Neural crest cell (in vitro differentiated cells): ENCODE data around the gene EHBP1. TPM values are rescaled to one million over a fixed set of nuclear protein-coding genes. Genes with fewer than 3 reads are reported as not detected.

ENCODE experiments used
- DNase-seq: peaks from one replicate; pipeline ENCODE4 v3.0.0; 2021; ENCODE audit warnings: low read depth, mixed read lengths, low spot score
- H3K27ac Mint-ChIP-seq: one replicate; pipeline ENCODE4 v1.8.0; 2021; ENCODE audit warnings: mild to moderate bottlenecking, mixed read lengths; ENCODE audit not compliant: unreplicated experiment
- H3K27me3 Mint-ChIP-seq: 2 replicates; pipeline ENCODE4 v1.8.0; 2021; ENCODE audit warnings: low read depth, mild to moderate bottlenecking, mixed read lengths
- H3K36me3 Mint-ChIP-seq: 2 replicates; pipeline ENCODE4 v1.8.0; 2021; ENCODE audit warnings: low read depth, mild to moderate bottlenecking, mixed read lengths
- H3K4me1 Mint-ChIP-seq: 2 replicates; pipeline ENCODE4 v1.8.0; 2021; ENCODE audit warnings: mixed read lengths
- H3K4me3 Mint-ChIP-seq: one replicate; pipeline ENCODE4 v1.8.0; 2021; ENCODE audit warnings: mild to moderate bottlenecking, mixed read lengths
- H3K9me3 Mint-ChIP-seq: 2 replicates; pipeline ENCODE4 v1.8.0; 2021; ENCODE audit warnings: mixed read lengths
- total RNA-seq: library from RNA; stranded (reverse); gene quantifications from 2 replicates; pipeline ENCODE4 v1.2.1, GENCODE V29; 2021
- TF ChIP-seq, protein P1 (sequence below): fragments of 200-600 bp; sonication (generic); conservative IDR thresholded peaks from 2 replicates; pipeline ENCODE4 v1.5.0; 2021; ENCODE audit warnings: antibody characterized with exemption, mild to moderate bottlenecking

EHBP1 gene
- total RNA-seq, 1 donor from 2014 or later = 42.3 TPM

DNA sequence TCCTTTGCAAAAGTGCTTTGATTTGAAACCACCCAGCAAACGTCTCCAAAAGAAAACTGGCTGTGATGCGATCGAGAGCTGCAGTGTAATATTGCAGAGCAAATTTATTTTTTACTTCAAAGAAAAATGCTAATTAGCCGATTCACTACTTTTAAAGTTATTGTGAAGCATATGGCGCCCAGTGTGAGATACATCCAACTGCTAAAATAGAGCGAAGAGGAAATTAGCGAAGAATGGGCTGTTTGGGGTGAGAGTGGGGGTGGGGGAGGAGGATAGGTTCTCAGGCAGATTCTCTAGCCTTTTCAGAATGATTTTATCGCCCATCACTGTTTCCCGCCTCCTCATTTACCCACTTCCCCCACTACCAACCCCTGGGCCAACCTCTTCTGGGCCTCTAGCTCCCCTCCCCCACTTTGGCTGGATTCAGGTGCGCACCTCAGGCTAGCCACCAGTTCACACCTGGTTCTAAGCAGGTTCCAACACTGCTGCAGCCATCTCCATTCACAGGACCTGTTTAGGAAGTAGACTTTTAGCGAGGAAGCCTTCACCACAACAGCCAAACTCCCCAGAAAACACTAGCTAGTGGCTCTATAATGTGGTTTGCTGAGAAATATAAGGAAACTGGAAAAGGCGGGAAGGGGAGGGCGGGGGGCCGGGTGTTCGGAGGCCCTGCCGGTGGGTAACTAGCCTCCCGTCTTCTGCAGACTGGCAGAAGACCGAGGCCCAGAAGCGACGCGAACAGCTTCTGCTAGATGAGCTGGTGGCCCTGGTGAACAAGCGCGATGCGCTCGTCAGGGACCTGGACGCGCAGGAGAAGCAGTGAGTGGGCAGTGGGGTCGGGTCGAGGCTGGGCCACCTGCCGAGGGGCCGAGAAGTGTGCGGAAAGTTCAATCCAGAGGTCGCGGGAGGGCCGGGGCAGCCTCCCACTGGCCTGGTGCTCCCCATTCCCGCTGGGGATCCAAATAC, 339.1 kb downstream of the EHBP1 start:
- no peak for DNase-seq
- Mint-ChIP-seq H3K9me3 (no peaks in the 10 kb centered on the region), H3K27me3 (peaks cover 83% of the 10 kb centered on the region), H3K4me1 (peaks cover 48% of the 10 kb centered on the region), H3K27ac (peak overlapping the region; percentile 27), H3K4me3 (peak overlapping the region; percentile 87), H3K36me3 (peaks cover 13% of the 10 kb centered on the region)
- TF ChIP-seq, protein P1, sequence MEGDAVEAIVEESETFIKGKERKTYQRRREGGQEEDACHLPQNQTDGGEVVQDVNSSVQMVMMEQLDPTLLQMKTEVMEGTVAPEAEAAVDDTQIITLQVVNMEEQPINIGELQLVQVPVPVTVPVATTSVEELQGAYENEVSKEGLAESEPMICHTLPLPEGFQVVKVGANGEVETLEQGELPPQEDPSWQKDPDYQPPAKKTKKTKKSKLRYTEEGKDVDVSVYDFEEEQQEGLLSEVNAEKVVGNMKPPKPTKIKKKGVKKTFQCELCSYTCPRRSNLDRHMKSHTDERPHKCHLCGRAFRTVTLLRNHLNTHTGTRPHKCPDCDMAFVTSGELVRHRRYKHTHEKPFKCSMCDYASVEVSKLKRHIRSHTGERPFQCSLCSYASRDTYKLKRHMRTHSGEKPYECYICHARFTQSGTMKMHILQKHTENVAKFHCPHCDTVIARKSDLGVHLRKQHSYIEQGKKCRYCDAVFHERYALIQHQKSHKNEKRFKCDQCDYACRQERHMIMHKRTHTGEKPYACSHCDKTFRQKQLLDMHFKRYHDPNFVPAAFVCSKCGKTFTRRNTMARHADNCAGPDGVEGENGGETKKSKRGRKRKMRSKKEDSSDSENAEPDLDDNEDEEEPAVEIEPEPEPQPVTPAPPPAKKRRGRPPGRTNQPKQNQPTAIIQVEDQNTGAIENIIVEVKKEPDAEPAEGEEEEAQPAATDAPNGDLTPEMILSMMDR = no peak

DNA sequence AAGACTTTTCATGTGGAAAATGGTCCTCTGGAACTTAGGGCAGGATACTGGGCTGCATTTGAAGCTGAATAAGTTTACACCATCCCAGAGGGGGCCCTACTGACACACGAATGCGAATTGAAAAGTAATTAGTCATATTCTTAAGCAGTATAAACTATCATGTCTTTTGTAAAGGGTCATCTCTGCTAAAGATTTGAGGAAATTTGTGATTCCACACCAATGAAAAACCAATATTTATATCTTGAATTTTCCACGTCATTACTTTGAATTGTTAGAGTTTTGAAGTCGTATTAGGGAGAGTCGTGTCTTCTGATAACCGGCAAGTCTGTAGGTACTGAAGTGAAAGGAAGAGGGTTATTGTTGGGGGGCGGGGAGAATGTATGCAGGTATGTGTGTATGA, 341.0 kb downstream of the EHBP1 start:
- H3K4me3 Mint-ChIP-seq = peak overlapping the region; percentile 58
- TF ChIP-seq, protein P1 = no peak
- no peak for DNase-seq
- H3K36me3 Mint-ChIP-seq = peaks cover 13% of the 10 kb centered on the region
- H3K9me3 Mint-ChIP-seq = no peaks in the 10 kb centered on the region
- peaks cover 83% of the 10 kb centered on the region for H3K27me3 Mint-ChIP-seq
- peaks cover 57% of the 10 kb centered on the region for H3K4me1 Mint-ChIP-seq
- H3K27ac Mint-ChIP-seq = no peak overlapping the region

DNA sequence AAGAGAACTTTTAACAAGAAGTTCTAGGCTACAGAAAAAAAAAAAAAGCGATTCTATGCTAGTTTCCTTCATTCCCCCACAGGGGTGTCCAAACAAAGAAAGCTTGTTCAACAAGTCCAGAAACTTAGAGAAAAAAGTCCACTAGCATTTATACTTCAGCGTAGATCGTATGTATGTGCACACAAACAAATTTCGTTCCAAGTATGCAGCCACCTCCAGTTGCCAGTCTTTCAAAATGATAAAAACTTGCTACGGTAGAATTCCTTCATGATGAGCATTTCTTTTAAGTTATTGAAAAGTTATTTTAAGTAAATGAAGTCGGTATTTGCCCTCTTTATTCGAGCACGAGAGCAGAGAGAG, 341.4 kb downstream of the EHBP1 start:
- DNase-seq = no peak
- TF ChIP-seq, protein P1 = no peak
- Mint-ChIP-seq H3K4me3 (peak overlapping the region; percentile 58), H3K36me3 (peaks cover 13% of the 10 kb centered on the region), H3K27ac (peak overlapping the region; percentile 30), H3K4me1 (peaks cover 57% of the 10 kb centered on the region), H3K27me3 (peaks cover 84% of the 10 kb centered on the region), H3K9me3 (no peaks in the 10 kb centered on the region)

DNA sequence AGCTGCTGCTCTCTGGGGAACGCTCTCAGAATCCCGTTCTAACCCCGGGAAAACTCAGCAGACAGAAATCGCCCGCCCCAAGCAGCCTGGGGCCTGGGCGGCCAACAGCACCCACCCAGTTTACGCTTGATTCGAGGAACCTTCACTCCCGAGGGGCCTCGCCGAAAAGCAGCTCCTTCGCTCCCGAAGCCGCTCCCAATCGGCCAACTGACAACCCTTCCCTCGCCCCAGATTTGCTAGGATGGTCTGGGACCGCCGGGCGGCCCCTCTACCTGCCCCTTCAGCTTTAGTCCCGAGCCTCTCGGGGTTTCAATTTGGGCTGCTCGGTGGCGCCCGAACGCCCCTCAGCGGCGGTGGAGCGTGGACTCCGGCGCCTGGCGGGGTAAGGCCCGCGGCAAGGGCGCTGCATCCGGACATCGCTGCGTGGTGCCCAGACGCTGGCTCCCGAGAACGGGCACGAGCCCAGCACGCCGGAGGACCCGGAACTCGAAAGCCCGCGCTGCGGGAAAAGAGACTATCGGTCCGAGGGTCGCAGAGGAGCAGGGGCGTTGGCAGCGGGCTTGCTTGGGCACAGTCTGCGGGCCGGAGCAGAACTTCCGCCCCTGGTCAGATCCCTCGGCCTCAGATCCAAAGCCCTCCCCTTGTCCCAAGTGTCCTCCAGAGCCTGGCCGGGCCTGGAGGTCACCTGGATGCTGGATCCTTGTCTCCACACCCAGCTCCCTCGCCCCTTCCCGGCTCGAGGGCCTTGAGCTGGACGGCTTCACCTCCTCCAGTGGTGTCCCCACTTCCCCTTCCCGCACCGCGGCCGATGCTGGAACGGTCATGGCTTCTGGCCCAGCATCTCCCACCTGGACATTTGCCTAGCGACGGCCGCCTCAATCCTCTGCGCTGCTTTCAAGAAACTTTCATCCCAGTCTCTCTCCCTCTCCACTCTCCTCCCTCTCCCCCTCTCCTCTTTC, 342.1 kb downstream of the EHBP1 start:
- Mint-ChIP-seq H3K27ac (peak overlapping the region; percentile 30), H3K27me3 (peaks cover 90% of the 10 kb centered on the region), H3K4me1 (peaks cover 62% of the 10 kb centered on the region), H3K4me3 (peak overlapping the region; percentile 88), H3K36me3 (peaks cover 16% of the 10 kb centered on the region), H3K9me3 (no peaks in the 10 kb centered on the region)
- TF ChIP-seq, protein P1 = peak; percentile 37
- DNase-seq = peak; percentile 28

DNA sequence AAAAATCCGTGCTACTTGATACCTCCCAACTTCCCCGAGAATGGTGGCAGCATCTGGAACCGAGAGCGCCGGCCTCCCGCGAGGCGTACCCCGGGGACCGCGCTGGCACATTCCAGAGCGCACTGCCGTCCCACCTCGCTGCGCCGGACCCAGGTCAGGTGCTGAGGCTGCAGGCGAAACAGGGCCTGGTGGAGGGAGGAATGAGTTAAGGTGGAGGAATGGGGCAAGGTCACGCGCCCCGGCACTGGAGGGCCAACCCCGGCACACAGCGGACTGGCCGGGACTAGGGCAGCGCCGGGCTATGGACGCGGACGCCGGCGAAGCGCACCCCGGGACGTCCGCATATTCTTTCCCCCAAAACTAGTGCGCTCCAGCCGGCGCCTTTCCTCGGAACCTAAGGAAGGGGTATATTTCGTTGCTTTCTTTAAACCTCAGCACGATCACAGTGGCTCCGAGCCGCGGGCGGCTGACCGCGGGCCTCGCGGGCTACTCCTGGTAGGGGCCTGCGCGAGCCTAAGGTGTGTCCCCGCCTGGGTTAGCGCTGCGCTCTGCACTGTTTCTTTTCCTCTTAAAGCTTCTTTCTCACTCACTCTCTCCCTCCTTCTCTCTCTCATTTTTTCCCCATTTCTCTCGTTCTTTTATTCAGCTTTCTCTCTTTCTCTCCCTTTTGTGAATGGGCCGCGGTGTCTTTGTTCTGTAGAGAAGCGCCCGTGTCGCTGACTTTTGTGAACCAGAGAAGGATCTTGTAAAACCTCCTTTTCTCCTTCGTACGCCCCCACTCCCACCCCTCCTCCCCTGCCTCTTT, 343.1 kb downstream of the EHBP1 start:
- TF ChIP-seq, protein P1 = no peak
- H3K36me3 Mint-ChIP-seq = peaks cover 15% of the 10 kb centered on the region
- peaks cover 64% of the 10 kb centered on the region for H3K4me1 Mint-ChIP-seq
- H3K27ac Mint-ChIP-seq = peak overlapping the region; percentile 91
- no peaks in the 10 kb centered on the region for H3K9me3 Mint-ChIP-seq
- H3K27me3 Mint-ChIP-seq = peaks cover 96% of the 10 kb centered on the region
- DNase-seq = peak; percentile 35
- peak overlapping the region; percentile 88 for H3K4me3 Mint-ChIP-seq
